Measurements from ENCODE around the gene PURA.

Gene PURA

GRCh38 chr5:140108093-140109017, 5.6 kb upstream of the PURA start:
- H3K27me3 ChIP-seq (ENCODE audit: control insufficient read depth, low read length): no peaks in the 10 kb centered on the region
- peak overlapping the region; percentile 96 for H3K4me3 ChIP-seq (ENCODE audit: low read length)
- H3K36me3 ChIP-seq (ENCODE audit: control insufficient read depth, low read length): peaks cover 7% of the 10 kb centered on the region
- no peaks in the 10 kb centered on the region for H3K9me3 ChIP-seq (ENCODE audit: control insufficient read depth, insufficient read depth, low read length)
- H3F3A ChIP-seq (ENCODE audit: control insufficient read depth, insufficient read depth): peaks cover 34% of the 10 kb centered on the region
- H3K79me2 ChIP-seq (ENCODE audit: control insufficient read depth, low read length): peaks cover 52% of the 10 kb centered on the region
- H3K27ac ChIP-seq (ENCODE audit: low read depth, low read length): peak overlapping the region; percentile 79
- no peaks in the 10 kb centered on the region for H3K9me2 ChIP-seq (replicated peaks; ENCODE audit: control insufficient read depth, low read length)
- peak; percentile 5 for TF ChIP-seq CTCF (IDR thresholded peaks at IDR 0.05; ENCODE audit: low read depth, low read length, poor library complexity, severe bottlenecking)
- no peak for TF ChIP-seq EZH2phosphoT487 (IDR thresholded peaks at IDR 0.05; ENCODE audit: borderline replicate concordance, low read length)
- H4K20me1 ChIP-seq (ENCODE audit: control insufficient read depth, insufficient read depth, low read depth, low read length): peaks cover 19% of the 10 kb centered on the region
- peak overlapping the region; percentile 95 for H3K4me2 ChIP-seq (ENCODE audit: low read length)
- H3K4me1 ChIP-seq (ENCODE audit: control insufficient read depth, low read length): peaks cover 60% of the 10 kb centered on the region

- no peak overlapping the region for H3K27ac ChIP-seq (ENCODE audit: low read depth, low read length)
- peaks cover 34% of the 10 kb centered on the region for H3F3A ChIP-seq (ENCODE audit: control insufficient read depth, insufficient read depth)
- H3K9me3 ChIP-seq (ENCODE audit: control insufficient read depth, insufficient read depth, low read length): no peaks in the 10 kb centered on the region
- peaks cover 61% of the 10 kb centered on the region for H3K4me1 ChIP-seq (ENCODE audit: control insufficient read depth, low read length)
- peak overlapping the region; percentile 95 for H3K4me2 ChIP-seq (ENCODE audit: low read length)
- TF ChIP-seq CTCF (IDR thresholded peaks at IDR 0.05; ENCODE audit: low read depth, low read length, poor library complexity, severe bottlenecking): no peak
- no peak for TF ChIP-seq EZH2phosphoT487 (IDR thresholded peaks at IDR 0.05; ENCODE audit: borderline replicate concordance, low read length)
- H3K36me3 ChIP-seq (ENCODE audit: control insufficient read depth, low read length): peaks cover 7% of the 10 kb centered on the region
- peaks cover 56% of the 10 kb centered on the region for H3K79me2 ChIP-seq (ENCODE audit: control insufficient read depth, low read length)
- peaks cover 19% of the 10 kb centered on the region for H4K20me1 ChIP-seq (ENCODE audit: control insufficient read depth, insufficient read depth, low read depth, low read length)
- H3K27me3 ChIP-seq (ENCODE audit: control insufficient read depth, low read length): no peaks in the 10 kb centered on the region
- no peaks in the 10 kb centered on the region for H3K9me2 ChIP-seq (replicated peaks; ENCODE audit: control insufficient read depth, low read length)
- peak overlapping the region; percentile 96 for H3K4me3 ChIP-seq (ENCODE audit: low read length)
These were observed 4.7 kb upstream of the PURA start for GRCh38 chr5:140109018-140109758.

- no peaks in the 10 kb centered on the region for H3K9me2 ChIP-seq (replicated peaks; ENCODE audit: control insufficient read depth, low read length)
- peaks cover 64% of the 10 kb centered on the region for H3K79me2 ChIP-seq (ENCODE audit: control insufficient read depth, low read length)
- H3K9me3 ChIP-seq (ENCODE audit: control insufficient read depth, insufficient read depth, low read length): no peaks in the 10 kb centered on the region
- peaks cover 14% of the 10 kb centered on the region for H3K36me3 ChIP-seq (ENCODE audit: control insufficient read depth, low read length)
- peak overlapping the region; percentile 96 for H3K4me3 ChIP-seq (ENCODE audit: low read length)
- TF ChIP-seq CTCF (IDR thresholded peaks at IDR 0.05; ENCODE audit: low read depth, low read length, poor library complexity, severe bottlenecking) (no peak), EZH2phosphoT487 (IDR thresholded peaks at IDR 0.05; ENCODE audit: borderline replicate concordance, low read length) (no peak)
- no peak overlapping the region for H3K27ac ChIP-seq (ENCODE audit: low read depth, low read length)
- H3K4me1 ChIP-seq (ENCODE audit: control insufficient read depth, low read length): peaks cover 65% of the 10 kb centered on the region
- H3K4me2 ChIP-seq (ENCODE audit: low read length): peak overlapping the region; percentile 95
- peaks cover 19% of the 10 kb centered on the region for H4K20me1 ChIP-seq (ENCODE audit: control insufficient read depth, insufficient read depth, low read depth, low read length)
- peaks cover 34% of the 10 kb centered on the region for H3F3A ChIP-seq (ENCODE audit: control insufficient read depth, insufficient read depth)
- no peaks in the 10 kb centered on the region for H3K27me3 ChIP-seq (ENCODE audit: control insufficient read depth, low read length)
These were observed 3.9 kb upstream of the PURA start for GRCh38 chr5:140109759-140110645.

Data from DOHH2 (cell line).